Glutamatergic neuron (in vitro differentiated cells): Measurements from ENCODE around the gene AKNA. TPM values are rescaled to one million over a fixed set of nuclear protein-coding genes. Genes with fewer than 3 reads are reported as not detected.

Experiments
- DNase-seq: peaks from one replicate; pipeline ENCODE4 v3.0.0; 2022
- H3K27ac Mint-ChIP-seq: one replicate; pipeline ENCODE4 v1.8.0; 2020; ENCODE audit warnings: mild to moderate bottlenecking, mixed read lengths, inconsistent platforms; ENCODE audit not compliant: unreplicated experiment
- H3K27me3 Mint-ChIP-seq: one replicate; pipeline ENCODE4 v1.8.0; 2020; ENCODE audit warnings: mild to moderate bottlenecking, moderate library complexity, mixed read lengths, inconsistent platforms; ENCODE audit not compliant: unreplicated experiment
- H3K36me3 Mint-ChIP-seq: one replicate; pipeline ENCODE4 v1.8.0; 2020; ENCODE audit warnings: mild to moderate bottlenecking, mixed read lengths, inconsistent platforms; ENCODE audit not compliant: unreplicated experiment
- H3K4me1 Mint-ChIP-seq: one replicate; pipeline ENCODE4 v1.8.0; 2020; ENCODE audit warnings: mild to moderate bottlenecking, low read depth, mixed read lengths, inconsistent platforms; ENCODE audit not compliant: unreplicated experiment
- H3K4me3 Mint-ChIP-seq: one replicate; pipeline ENCODE4 v1.8.0; 2020; ENCODE audit warnings: mild to moderate bottlenecking, mixed read lengths, inconsistent platforms; ENCODE audit not compliant: unreplicated experiment
- H3K9me3 Mint-ChIP-seq: one replicate; pipeline ENCODE4 v1.8.0; 2020; ENCODE audit warnings: mild to moderate bottlenecking, moderate library complexity, mixed read lengths, inconsistent platforms; ENCODE audit not compliant: unreplicated experiment
- total RNA-seq: library from RNA; stranded (reverse); fragmentation: NEBNext Ultra II Directional; extraction: Animal tissue kit (Norgen Biotek cat#: 25700); gene quantifications from one replicate; pipeline ENCODE4 v1.2.1, GENCODE V29; 2021; ENCODE audit not compliant: unreplicated experiment
- TF ChIP-seq, protein P1 (sequence below): fragments of 200-600 bp; sonication (generic); IDR thresholded peaks from one replicate; pipeline ENCODE4 v1.5.0; 2021; ENCODE audit not compliant: partially characterized antibody, unreplicated experiment

The AKNA gene
- total RNA-seq, 1 donor from 2014 or later = 32.6 TPM

DNA sequence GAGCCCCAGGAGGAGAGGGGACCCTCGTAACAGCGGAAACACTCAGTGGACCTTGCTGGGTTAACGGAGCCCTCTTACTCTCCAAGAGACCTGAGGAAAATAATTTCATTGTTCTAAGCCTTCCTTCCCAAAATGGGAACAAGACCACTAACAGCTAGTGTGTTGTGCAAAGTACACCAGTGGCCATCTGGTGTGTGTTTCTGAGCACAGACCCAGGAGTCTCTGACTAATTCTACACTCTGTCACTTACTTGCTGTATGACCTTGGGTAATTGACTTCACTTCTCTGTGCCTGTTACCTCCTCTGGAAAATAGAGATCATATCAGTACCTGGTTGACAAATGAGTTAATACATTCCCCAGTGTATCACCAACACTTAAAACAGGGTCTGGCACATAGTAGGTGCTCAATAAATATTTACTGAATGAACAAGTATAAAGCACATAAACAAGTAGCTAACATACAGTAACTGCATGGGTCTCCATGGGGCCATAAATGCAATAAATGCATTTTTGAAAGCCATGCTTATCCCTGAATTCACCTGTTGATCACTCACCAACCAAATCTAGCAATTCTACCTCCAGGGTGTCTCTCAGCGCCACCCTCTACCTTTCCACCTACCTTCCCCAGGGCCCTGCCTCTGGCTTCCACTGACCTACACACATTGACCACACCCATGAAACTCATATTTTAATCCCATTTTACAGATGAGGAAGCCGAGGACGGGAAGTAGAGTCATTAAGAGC, 44.7 kb upstream of the AKNA start:
- no peak for DNase-seq
- Mint-ChIP-seq H3K27me3 (no peaks in the 10 kb centered on the region), H3K27ac (no peak overlapping the region), H3K36me3 (no peaks in the 10 kb centered on the region), H3K4me3 (no peak overlapping the region), H3K4me1 (no peaks in the 10 kb centered on the region), H3K9me3 (no peaks in the 10 kb centered on the region)
- TF ChIP-seq, protein P1, sequence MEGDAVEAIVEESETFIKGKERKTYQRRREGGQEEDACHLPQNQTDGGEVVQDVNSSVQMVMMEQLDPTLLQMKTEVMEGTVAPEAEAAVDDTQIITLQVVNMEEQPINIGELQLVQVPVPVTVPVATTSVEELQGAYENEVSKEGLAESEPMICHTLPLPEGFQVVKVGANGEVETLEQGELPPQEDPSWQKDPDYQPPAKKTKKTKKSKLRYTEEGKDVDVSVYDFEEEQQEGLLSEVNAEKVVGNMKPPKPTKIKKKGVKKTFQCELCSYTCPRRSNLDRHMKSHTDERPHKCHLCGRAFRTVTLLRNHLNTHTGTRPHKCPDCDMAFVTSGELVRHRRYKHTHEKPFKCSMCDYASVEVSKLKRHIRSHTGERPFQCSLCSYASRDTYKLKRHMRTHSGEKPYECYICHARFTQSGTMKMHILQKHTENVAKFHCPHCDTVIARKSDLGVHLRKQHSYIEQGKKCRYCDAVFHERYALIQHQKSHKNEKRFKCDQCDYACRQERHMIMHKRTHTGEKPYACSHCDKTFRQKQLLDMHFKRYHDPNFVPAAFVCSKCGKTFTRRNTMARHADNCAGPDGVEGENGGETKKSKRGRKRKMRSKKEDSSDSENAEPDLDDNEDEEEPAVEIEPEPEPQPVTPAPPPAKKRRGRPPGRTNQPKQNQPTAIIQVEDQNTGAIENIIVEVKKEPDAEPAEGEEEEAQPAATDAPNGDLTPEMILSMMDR = no peak

DNA sequence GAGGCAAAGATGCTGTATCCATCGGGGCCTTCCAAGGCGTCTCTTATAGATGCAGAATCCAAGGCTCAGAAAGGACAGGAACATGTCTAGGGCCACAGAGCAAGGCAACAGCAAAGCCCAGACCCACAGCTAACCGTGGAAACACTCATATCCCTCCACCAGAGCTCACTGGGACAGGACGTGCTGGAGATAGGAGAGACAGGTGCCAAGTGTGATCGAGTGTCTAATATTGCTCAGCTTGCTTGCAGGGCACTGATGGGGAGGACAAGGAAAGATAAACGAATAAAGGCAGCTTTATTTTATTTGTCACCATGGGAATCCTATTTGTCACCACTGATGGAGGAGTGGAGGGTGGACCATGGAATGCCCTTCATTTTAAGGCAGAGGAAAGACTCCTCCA, 44.0 kb upstream of the AKNA start:
- H3K4me1 Mint-ChIP-seq = no peaks in the 10 kb centered on the region
- no peaks in the 10 kb centered on the region for H3K9me3 Mint-ChIP-seq
- H3K36me3 Mint-ChIP-seq = no peaks in the 10 kb centered on the region
- H3K4me3 Mint-ChIP-seq = no peak overlapping the region
- no peaks in the 10 kb centered on the region for H3K27me3 Mint-ChIP-seq
- TF ChIP-seq, protein P1 = no peak
- DNase-seq = no peak
- H3K27ac Mint-ChIP-seq = no peak overlapping the region

DNA sequence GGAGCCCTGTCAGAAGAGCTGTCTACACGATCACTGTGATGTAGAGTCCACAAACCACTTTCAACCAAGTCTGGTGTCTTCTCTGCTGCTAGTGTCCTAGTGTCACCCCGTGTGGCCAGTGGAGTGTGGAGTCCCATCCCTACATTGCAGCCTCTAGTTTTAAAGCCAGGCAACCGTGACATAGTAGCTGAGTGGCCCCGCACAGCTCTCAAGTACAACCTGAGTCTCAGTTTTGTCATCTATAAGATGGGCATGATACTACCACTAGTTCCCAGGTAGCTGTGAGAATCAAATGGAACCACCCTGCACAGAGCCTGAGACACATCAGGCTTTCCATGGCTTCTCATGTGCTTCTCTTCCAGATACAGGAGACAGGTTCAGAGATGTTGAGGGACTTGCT, 43.2 kb upstream of the AKNA start:
- DNase-seq = no peak
- Mint-ChIP-seq H3K27me3 (no peaks in the 10 kb centered on the region), H3K36me3 (no peaks in the 10 kb centered on the region), H3K4me3 (no peak overlapping the region), H3K9me3 (no peaks in the 10 kb centered on the region), H3K27ac (no peak overlapping the region), H3K4me1 (no peaks in the 10 kb centered on the region)
- TF ChIP-seq, protein P1 = no peak

DNA sequence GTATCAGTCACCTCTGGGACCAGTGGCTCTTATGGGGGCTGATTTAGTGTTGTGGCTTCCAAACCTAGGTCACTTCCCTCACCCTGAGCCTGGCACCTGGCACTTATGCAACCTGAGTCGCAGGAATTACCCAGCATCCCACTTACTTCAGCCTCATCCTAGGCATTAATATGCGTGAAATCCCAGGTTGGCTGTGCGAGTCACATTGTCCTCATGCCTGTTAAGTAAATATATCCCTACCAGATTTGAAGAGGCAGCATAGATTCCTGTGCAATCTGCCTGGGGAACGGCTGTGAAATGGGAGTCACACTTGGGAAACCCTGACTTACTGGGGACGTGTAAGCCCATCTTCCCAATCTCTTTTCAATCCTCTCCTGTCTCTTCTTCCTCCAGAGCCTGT, 42.7 kb upstream of the AKNA start:
- DNase-seq = no peak

DNA sequence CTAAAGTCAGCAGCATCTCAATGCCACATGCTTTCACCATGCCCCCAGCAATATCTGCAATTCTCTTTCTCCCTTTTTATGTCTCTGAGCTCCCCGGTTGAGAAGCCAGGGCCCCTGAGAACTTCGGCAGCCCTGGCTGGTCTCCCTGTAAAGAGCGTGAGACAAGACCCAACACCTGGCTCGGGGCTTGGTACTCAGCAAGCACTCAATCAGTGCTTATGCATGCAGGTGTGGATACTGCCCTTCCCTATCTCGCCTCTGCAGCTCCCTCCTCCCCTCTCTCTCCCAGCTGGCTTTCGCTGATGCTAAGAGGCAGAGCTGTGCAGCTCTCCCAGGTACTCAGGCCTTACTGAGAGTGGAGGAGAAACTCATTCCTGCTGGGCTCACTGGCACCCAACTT, 41.7 kb upstream of the AKNA start:
- no peak for DNase-seq
- no peaks in the 10 kb centered on the region for H3K9me3 Mint-ChIP-seq
- no peak overlapping the region for H3K27ac Mint-ChIP-seq
- peaks cover 2% of the 10 kb centered on the region for H3K27me3 Mint-ChIP-seq
- no peak overlapping the region for H3K4me3 Mint-ChIP-seq
- TF ChIP-seq, protein P1 = no peak
- no peaks in the 10 kb centered on the region for H3K36me3 Mint-ChIP-seq
- no peaks in the 10 kb centered on the region for H3K4me1 Mint-ChIP-seq

More for the DNA sequence above, 42.7 kb upstream of the AKNA start:
- Mint-ChIP-seq H3K4me1 (no peaks in the 10 kb centered on the region), H3K27ac (no peak overlapping the region), H3K4me3 (no peak overlapping the region), H3K9me3 (no peaks in the 10 kb centered on the region), H3K36me3 (no peaks in the 10 kb centered on the region), H3K27me3 (no peaks in the 10 kb centered on the region)
- TF ChIP-seq, protein P1 = no peak
